GM20000 (cell line): ENCODE results near the gene EPHA3.

Experiments
- DNase-seq: peaks from one replicate; pipeline ENCODE4 v3.0.0; 2012; ENCODE audit warnings: low spot score
- TF ChIP-seq, protein P1 (sequence below): IDR thresholded peaks from 2 replicates; pipeline ENCODE4 v1.5.1; 2012; ENCODE audit warnings: mild to moderate bottlenecking, control low read depth; ENCODE audit errors: extremely low read depth, missing control alignments

EPHA3 gene

DNA sequence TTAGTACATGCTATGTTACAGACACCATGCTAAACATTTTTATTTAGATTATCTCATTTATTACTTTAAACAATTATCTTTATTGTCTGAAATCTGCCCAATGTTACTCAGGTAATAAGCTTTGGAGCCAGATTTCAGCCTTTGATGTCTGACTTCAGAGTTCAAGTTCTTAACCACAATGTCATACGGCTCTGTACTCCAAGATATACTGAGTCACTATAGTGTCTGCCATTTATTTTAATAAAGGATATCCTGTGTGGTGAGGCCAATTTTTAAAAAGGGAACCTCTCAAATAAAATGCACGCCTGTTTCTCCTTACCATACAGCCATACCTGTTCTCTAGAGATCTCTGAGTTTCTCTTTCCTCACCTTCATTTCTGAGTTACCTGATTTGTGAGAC is 193.1 kb downstream of the EPHA3 start:
- DNase-seq: no peak
- TF ChIP-seq, protein P1, sequence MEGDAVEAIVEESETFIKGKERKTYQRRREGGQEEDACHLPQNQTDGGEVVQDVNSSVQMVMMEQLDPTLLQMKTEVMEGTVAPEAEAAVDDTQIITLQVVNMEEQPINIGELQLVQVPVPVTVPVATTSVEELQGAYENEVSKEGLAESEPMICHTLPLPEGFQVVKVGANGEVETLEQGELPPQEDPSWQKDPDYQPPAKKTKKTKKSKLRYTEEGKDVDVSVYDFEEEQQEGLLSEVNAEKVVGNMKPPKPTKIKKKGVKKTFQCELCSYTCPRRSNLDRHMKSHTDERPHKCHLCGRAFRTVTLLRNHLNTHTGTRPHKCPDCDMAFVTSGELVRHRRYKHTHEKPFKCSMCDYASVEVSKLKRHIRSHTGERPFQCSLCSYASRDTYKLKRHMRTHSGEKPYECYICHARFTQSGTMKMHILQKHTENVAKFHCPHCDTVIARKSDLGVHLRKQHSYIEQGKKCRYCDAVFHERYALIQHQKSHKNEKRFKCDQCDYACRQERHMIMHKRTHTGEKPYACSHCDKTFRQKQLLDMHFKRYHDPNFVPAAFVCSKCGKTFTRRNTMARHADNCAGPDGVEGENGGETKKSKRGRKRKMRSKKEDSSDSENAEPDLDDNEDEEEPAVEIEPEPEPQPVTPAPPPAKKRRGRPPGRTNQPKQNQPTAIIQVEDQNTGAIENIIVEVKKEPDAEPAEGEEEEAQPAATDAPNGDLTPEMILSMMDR: no peak

DNA sequence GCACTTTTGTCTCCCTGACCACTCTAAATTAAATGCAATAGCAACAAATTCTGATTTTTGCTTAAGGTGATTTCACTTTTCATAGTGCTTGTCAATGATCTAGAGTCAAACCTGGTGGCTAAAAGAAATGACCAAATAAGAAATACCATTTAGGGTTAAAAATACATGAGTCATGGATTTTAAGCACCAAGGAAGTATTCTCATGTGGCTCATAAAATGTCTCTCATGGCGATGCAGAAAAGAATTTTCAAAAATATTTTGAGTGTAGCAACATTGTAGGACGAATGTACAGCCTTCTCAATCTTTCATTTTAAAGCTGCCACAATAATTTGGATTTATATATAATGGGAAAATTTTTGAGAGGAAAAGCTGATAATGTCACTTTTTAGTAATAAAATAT is 193.6 kb downstream of the EPHA3 start:
- no peak for DNase-seq
- TF ChIP-seq, protein P1: no peak

DNA sequence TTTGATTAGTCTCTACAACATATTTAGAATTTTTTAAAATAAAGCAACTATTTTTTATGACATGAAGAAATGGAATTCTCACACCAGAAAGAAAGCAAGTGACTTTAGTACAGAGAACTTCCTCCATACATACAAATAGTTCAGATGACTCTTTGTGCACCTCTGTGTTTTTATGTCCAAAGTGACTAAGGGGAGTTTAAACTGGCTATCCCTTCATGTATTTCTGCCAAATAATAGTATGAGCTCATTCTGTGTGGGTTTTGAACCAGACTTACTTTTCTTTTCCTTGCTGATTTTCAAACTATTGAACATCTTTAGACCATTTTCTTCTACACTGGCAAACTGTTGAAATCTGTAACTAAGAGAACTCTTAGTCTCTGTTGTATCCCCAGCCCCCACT is 196.3 kb downstream of the EPHA3 start:
- TF ChIP-seq, protein P1: no peak
- no peak for DNase-seq

DNA sequence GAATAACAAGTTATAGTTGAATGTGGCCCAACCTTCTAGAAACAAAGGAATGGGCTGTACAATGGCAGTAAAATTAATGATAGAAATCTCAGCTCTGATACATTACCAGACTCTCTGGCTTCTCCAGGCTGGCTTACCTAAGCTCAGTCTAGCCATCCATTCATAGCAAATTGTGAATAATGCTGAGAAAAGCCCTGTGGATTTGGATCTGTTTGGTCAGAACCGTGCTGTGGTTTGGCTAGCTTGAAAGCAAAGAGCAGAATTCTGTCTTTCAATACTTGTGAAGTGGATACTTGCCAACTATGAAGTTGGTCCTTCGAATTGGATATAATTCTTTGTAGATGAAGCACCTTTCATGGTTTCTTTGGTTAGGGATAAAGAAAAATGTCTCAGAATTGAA is 199.1 kb downstream of the EPHA3 start:
- DNase-seq: no peak
- TF ChIP-seq, protein P1: no peak

DNA sequence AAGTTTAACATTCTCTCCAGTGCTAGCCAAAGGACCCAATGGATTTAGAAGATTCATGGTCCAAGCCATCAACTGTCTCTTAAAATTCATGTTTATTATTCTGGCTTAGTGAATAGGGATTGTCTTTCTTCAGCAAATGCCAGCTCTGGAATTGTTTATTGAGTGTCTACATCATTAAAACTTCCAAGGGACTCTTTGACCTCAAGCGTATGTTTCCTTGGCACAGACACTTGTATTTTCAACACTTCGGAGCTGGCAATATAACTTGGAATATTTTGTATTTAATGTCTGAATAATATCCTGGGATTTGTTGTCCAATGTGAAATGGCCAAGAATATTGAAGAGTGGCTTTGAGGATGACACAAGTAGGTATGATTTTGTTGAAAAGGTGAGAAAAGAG is 204.2 kb downstream of the EPHA3 start:
- no peak for DNase-seq
- TF ChIP-seq, protein P1: no peak

DNA sequence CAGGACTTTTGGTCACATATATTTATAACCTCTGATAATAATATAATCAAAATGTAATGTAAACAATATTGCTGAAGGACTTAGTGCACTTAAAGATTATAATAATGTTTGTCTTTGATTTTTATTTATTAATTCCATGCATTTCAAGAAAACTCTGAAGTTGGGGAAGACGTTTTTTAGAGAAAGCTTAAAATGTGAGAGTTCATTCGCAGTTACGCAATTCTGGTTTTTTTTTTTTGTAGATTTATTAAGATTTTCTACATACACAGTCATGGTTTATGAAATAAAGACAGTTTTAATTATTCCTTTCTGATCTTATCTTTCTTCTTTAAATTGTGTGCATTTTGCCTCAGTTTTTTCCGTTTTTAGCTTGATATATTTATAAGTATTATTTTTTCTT is 204.7 kb downstream of the EPHA3 start:
- TF ChIP-seq, protein P1: no peak
- no peak for DNase-seq

DNA sequence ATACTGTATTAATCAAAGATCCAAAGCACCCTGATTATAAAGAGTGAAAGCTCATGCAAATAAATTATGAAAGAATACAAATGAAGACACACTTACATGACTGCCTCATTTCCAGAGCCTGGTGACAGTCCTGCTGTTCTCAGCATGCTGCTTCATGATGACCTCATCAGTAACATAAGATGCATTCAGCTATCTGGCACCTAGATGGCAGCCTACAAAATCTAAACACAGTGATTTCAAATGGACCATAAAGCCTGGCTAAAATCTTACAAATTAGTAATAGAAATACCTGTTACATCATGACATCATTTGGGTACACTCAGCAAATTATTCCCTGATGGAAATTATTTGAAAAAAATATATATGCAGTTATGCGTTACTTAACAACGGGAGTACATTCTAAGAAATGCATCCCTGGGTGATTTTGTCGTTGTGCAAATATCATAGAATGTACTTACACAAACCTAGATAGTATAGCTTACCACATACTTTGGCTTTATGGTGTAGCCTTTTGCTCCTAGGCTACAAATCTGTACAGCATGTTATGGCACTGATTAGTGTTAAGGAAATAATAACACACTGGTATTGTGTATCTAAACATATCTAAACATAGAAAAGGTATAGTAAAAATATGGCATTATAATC is 207.2 kb downstream of the EPHA3 start:
- TF ChIP-seq, protein P1: no peak
- DNase-seq: no peak
